ENCODE data around the gene SH3BGRL. TPM values are rescaled to one million over a fixed set of nuclear protein-coding genes. Genes with fewer than 3 reads are reported as not detected.

Gene SH3BGRL
- total and polyA plus RNA-seq, 9 of the 15 experiments (the other 6 are each of a cell fraction or from before 2014, with no cell fraction given) = 21.3 to 74.3 (median 45.4) TPM

DNA sequence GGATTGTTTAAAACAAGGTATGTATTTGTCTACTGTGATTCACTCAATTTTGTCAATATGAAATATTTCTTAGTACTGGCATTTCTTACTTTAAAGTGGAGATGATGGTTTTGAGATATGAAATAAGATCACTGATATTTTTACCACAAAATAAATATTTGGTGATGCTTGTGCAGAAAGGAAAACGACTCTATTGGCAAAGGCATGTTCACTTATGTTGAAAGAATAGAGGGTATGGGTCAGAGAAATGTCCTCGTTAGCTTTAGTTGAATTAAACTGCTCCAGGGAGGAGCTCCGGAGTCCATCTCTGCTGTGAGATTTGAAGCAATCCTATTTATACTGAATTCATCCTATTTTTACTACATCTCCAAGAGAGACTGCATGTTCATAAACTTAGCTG, 84.2 kb downstream of the SH3BGRL start:
- Histone ChIP-seq H4K20me1 (replicated peaks; ENCODE audit: control insufficient read depth, insufficient read depth, low read length) (no peaks in the 10 kb centered on the region), H3K9ac (ENCODE audit: insufficient read depth in 1 of 2, low read depth in 2 of 2, low read length in 2 of 2) (no peak overlapping the region), H3K79me2 (ENCODE audit: control insufficient read depth, insufficient read depth, low read length) (no peaks in the 10 kb centered on the region), H3K4me3 (no peak overlapping the region), H3K4me2 (ENCODE audit: insufficient read depth, low read length) (no peak overlapping the region), H3K9me3 (replicated peaks; ENCODE audit: control insufficient read depth, insufficient read depth, low read depth, low read length) (no peaks in the 10 kb centered on the region), H3K4me1 (replicated peaks in 1 of 2; ENCODE audit: control insufficient read depth in 2 of 2, insufficient read depth in 2 of 2, low read length in 2 of 2) (no peaks in the 10 kb centered on the region), H3K27me3 (ENCODE audit: control insufficient read depth in 2 of 2, insufficient read depth in 2 of 2, low read length in 2 of 2) (no peaks in the 10 kb centered on the region), H3K36me3 (ENCODE audit: control insufficient read depth, insufficient read depth, low read length) (no peaks in the 10 kb centered on the region), H3K9me1 (ENCODE audit: control insufficient read depth, insufficient read depth, low read length) (no peaks in the 10 kb centered on the region), H3K27ac (ENCODE audit: extremely low read depth, low read depth, low read length) (no peak overlapping the region), H2AFZ (ENCODE audit: low read depth, low read length) (no peak overlapping the region)
- in situ Hi-C loops (cut with MboI) (no loop called here), intact Hi-C loops (cut with micrococcal nuclease) (no loop called here)
- DNase-seq (ENCODE audit: extremely low read depth in 1 of 4, low spot score in 3 of 4) = no peak
- 40% methylated on average over 1 of the region's 3 CpGs for WGBS (ENCODE audit: insufficient coverage, low coverage, missing lambda C conversion rate)
- no peak for FAIRE-seq
- no TSS peak for BruUV-seq (replicated peaks)
- ChIA-PET POLR2A (interaction anchor here (0.5 kb wide), 1 partner anchor 476 kb away, joined by 3 read pairs; the partner anchor contains the start of gene BRWD3), CTCF (ENCODE audit: low intra/inter-chr PET ratio) (no interaction called here)
- no peak for ATAC-seq
- no peak for TF ChIP-seq SRSF3 (IDR thresholded peaks at IDR 0.05; ENCODE audit: insufficient read depth, low read length)
- no peak for TF ChIP-seq ZNF311 (CRISPR knock-in tag; IDR thresholded peaks at IDR 0.05)
- no peak for TF ChIP-seq SPI1 (IDR thresholded peaks at IDR 0.05; ENCODE audit: borderline replicate concordance, low read depth, low read length)
- TF ChIP-seq PHF8 (IDR thresholded peaks at IDR 0.05; ENCODE audit: borderline replicate concordance, low read length) = no peak
- no peak for TF ChIP-seq NONO (IDR thresholded peaks at IDR 0.05; ENCODE audit: low read depth in 2 of 2, low read length in 1 of 2)

DNA sequence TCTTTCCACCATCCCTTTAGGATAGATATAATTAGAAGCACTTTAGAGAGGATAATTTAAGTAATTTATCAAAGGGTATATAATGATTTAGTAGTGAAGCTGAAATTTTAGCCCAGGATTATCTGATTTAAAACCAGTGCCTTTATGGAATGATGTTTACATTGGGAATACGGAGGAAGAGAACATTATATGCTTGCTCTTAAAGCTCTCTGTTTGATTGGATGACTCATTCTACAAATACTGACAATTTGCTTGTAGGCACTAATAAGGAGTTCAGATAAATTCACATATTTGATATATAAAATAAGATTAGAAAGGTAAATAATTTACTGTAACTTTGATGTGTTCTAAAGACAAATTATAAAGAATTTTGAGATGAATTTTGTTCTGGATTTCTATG, 84.7 kb downstream of the SH3BGRL start:
- no peak for DNase-seq (ENCODE audit: extremely low read depth in 1 of 4, low spot score in 3 of 4)
- Histone ChIP-seq H3K36me3 (ENCODE audit: control insufficient read depth, insufficient read depth, low read length) (no peaks in the 10 kb centered on the region), H3K4me3 (no peak overlapping the region), H3K4me1 (replicated peaks in 1 of 2; ENCODE audit: control insufficient read depth in 2 of 2, insufficient read depth in 2 of 2, low read length in 2 of 2) (no peaks in the 10 kb centered on the region), H3K4me2 (ENCODE audit: insufficient read depth, low read length) (no peak overlapping the region), H3K79me2 (ENCODE audit: control insufficient read depth, insufficient read depth, low read length) (no peaks in the 10 kb centered on the region), H3K27ac (ENCODE audit: extremely low read depth, low read depth, low read length) (no peak overlapping the region), H2AFZ (ENCODE audit: low read depth, low read length) (no peak overlapping the region), H4K20me1 (replicated peaks; ENCODE audit: control insufficient read depth, insufficient read depth, low read length) (no peaks in the 10 kb centered on the region), H3K9me1 (ENCODE audit: control insufficient read depth, insufficient read depth, low read length) (no peaks in the 10 kb centered on the region), H3K9ac (ENCODE audit: insufficient read depth in 1 of 2, low read depth in 2 of 2, low read length in 2 of 2) (no peak overlapping the region), H3K9me3 (replicated peaks; ENCODE audit: control insufficient read depth, insufficient read depth, low read depth, low read length) (no peaks in the 10 kb centered on the region), H3K27me3 (ENCODE audit: control insufficient read depth in 2 of 2, insufficient read depth in 2 of 2, low read length in 2 of 2) (no peaks in the 10 kb centered on the region)
- in situ Hi-C loops (cut with MboI) (no loop called here), intact Hi-C loops (cut with micrococcal nuclease) (no loop called here)
- ChIA-PET POLR2A (interaction anchor here (0.5 kb wide), 1 partner anchor 477 kb away, joined by 3 read pairs; the partner anchor contains the start of gene BRWD3), CTCF (ENCODE audit: low intra/inter-chr PET ratio) (no interaction called here)
- no peak for TF ChIP-seq TAF15 (IDR thresholded peaks at IDR 0.05; ENCODE audit: low read depth, low read length)
- TF ChIP-seq, protein P1, sequence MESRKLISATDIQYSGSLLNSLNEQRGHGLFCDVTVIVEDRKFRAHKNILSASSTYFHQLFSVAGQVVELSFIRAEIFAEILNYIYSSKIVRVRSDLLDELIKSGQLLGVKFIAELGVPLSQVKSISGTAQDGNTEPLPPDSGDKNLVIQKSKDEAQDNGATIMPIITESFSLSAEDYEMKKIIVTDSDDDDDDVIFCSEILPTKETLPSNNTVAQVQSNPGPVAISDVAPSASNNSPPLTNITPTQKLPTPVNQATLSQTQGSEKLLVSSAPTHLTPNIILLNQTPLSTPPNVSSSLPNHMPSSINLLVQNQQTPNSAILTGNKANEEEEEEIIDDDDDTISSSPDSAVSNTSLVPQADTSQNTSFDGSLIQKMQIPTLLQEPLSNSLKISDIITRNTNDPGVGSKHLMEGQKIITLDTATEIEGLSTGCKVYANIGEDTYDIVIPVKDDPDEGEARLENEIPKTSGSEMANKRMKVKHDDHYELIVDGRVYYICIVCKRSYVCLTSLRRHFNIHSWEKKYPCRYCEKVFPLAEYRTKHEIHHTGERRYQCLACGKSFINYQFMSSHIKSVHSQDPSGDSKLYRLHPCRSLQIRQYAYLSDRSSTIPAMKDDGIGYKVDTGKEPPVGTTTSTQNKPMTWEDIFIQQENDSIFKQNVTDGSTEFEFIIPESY (CRISPR knock-in tag; IDR thresholded peaks at IDR 0.05) = no peak
- no peak for FAIRE-seq
- no TSS peak for BruUV-seq (replicated peaks)
- WGBS (ENCODE audit: insufficient coverage, low coverage, missing lambda C conversion rate) = 60% methylated on average over 1 of the region's 1 CpG
- ATAC-seq = no peak
